Naive thymus-derived CD4-positive, alpha-beta T cell (primary cell): Measurements from ENCODE around the gene NABP1. TPM values are rescaled to one million over a fixed set of nuclear protein-coding genes. Genes with fewer than 3 reads are reported as not detected.

Experiments
- ATAC-seq: fragments of 150-1000 bp; cut with Tn5 transposase; 2 replicates; pipeline ENCODE4 v1.10.0; 2021; ENCODE audit warnings: mild to moderate bottlenecking, moderate library complexity
- CTCF ChIA-PET: fragments of 350-600 bp; sonication (Branson Sonifier 250); formaldehyde crosslinking; loops from one replicate; lab custom pipeline; 2021; ENCODE audit warnings: antibody characterized with exemption; lab: Charles Lee
- POLR2A ChIA-PET: fragments of 350-600 bp; sonication (Branson Sonifier 250); formaldehyde crosslinking; loops from one replicate; lab custom pipeline; 2021; ENCODE audit warnings: antibody characterized with exemption, inconsistent platforms; lab: Charles Lee
- DNase-seq, 9 donors: peaks; one replicate each; pipeline versions ENCODE4 v3.0.0 to v3.0.0-alpha.2; 2020 to 2022; ENCODE audit warnings: mixed read lengths in 1 of 9
- H3K27ac ChIP-seq: one replicate; pipeline ENCODE4 v1.7.0; 2013; ENCODE audit warnings: mild to moderate bottlenecking, low read depth, low read length, moderate library complexity
- H3K27me3 ChIP-seq, 2 donors: one replicate each; pipeline ENCODE4 v1.7.0; 2013; ENCODE audit warnings: low read length in 2 of 2, mild to moderate bottlenecking in 2 of 2, moderate library complexity in 2 of 2; ENCODE audit not compliant: control insufficient read depth in 2 of 2, insufficient read depth in 2 of 2
- H3K36me3 ChIP-seq, 3 experiments: 1 replicate in 2 of 3; 2 replicates in 1 of 3; pipeline ENCODE4 v1.7.0; 2013; ENCODE audit warnings: low read length in 3 of 3, mild to moderate bottlenecking in 3 of 3, moderate library complexity in 1 of 3; ENCODE audit not compliant: insufficient read depth in 3 of 3, control insufficient read depth in 2 of 3
- H3K4me1 ChIP-seq, 2 donors: one replicate each; pipeline ENCODE4 v1.7.0; 2013; ENCODE audit warnings: low read length in 2 of 2, mild to moderate bottlenecking in 2 of 2, moderate library complexity in 1 of 2; ENCODE audit not compliant: control insufficient read depth in 2 of 2, insufficient read depth in 2 of 2
- H3K4me3 ChIP-seq: 2 replicates; pipeline ENCODE4 v1.7.0; 2013; ENCODE audit warnings: mild to moderate bottlenecking, low read length
- H3K9me3 ChIP-seq, 3 experiments: 1 replicate in 2 of 3; 2 replicates in 1 of 3; pipeline ENCODE4 v1.7.0; 2013; ENCODE audit warnings: low read length in 3 of 3; ENCODE audit not compliant: control insufficient read depth in 2 of 3
- H3K27ac Mint-ChIP-seq, 9 donors: one replicate each; pipeline ENCODE4 v1.8.0; 2020 to 2022; ENCODE audit warnings: mixed read lengths in 9 of 9, mild to moderate bottlenecking in 8 of 9, moderate library complexity in 5 of 9, inconsistent platforms in 2 of 9
- H3K27me3 Mint-ChIP-seq, 5 donors: one replicate each; pipeline ENCODE4 v1.8.0; 2021 to 2022; ENCODE audit warnings: mixed read lengths in 5 of 5, mild to moderate bottlenecking in 1 of 5
- H3K36me3 Mint-ChIP-seq, 5 donors: one replicate each; pipeline ENCODE4 v1.8.0; 2020 to 2022; ENCODE audit warnings: mixed read lengths in 5 of 5, mild to moderate bottlenecking in 3 of 5, inconsistent platforms in 1 of 5
- H3K4me1 Mint-ChIP-seq, 7 donors: one replicate each; pipeline ENCODE4 v1.8.0; 2020 to 2022; ENCODE audit warnings: mixed read lengths in 7 of 7, mild to moderate bottlenecking in 3 of 7, inconsistent platforms in 1 of 7
- H3K4me3 Mint-ChIP-seq, 10 donors: one replicate each; pipeline ENCODE4 v1.8.0; 2020 to 2022; ENCODE audit warnings: mild to moderate bottlenecking in 10 of 10, mixed read lengths in 10 of 10, moderate library complexity in 6 of 10, inconsistent platforms in 2 of 10
- H3K9me3 Mint-ChIP-seq, 11 donors: one replicate each; pipeline ENCODE4 v1.8.0; 2020 to 2022; ENCODE audit warnings: mixed read lengths in 11 of 11, mild to moderate bottlenecking in 4 of 11, inconsistent platforms in 1 of 11, moderate library complexity in 1 of 11
- intact Hi-C, 2 donors: fragments of 100-400 bp; cut with micrococcal nuclease; formaldehyde crosslinking; loops; one replicate each; pipeline ENCODE4 v1.15.1; 2023
- polyA plus RNA-seq, 2 donors: library from polyadenylated mRNA; unstranded; fragments of 300-500 nt; fragmentation: Illumina TruSeq; gene quantifications; one replicate each; pipeline ENCODE4 v1.2.3, GENCODE V29; 2021
- total RNA-seq, 6 experiments: library from RNA in 5 of 6; stranded (reverse) in 5 of 6; gene quantifications; 1 replicate in 5 of 6; 2 replicates in 1 of 6; pipeline ENCODE4 v1.2.3 and lab custom pipeline; 2021 to 2026

NABP1 gene, protein sequence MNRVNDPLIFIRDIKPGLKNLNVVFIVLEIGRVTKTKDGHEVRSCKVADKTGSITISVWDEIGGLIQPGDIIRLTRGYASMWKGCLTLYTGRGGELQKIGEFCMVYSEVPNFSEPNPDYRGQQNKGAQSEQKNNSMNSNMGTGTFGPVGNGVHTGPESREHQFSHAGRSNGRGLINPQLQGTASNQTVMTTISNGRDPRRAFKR
- 10 to 100 TPM; 24.5 to 79.5 (median 55.4) TPM for total RNA-seq
- polyA plus RNA-seq: 1 to 10 TPM; 4.2 to 5.6 TPM
- 99.7 reads per million, percentile 84 among the genes with 10 or more reads in this experiment for total RNA-seq (lab: John Stamatoyannopoulos, UW)

DNA sequence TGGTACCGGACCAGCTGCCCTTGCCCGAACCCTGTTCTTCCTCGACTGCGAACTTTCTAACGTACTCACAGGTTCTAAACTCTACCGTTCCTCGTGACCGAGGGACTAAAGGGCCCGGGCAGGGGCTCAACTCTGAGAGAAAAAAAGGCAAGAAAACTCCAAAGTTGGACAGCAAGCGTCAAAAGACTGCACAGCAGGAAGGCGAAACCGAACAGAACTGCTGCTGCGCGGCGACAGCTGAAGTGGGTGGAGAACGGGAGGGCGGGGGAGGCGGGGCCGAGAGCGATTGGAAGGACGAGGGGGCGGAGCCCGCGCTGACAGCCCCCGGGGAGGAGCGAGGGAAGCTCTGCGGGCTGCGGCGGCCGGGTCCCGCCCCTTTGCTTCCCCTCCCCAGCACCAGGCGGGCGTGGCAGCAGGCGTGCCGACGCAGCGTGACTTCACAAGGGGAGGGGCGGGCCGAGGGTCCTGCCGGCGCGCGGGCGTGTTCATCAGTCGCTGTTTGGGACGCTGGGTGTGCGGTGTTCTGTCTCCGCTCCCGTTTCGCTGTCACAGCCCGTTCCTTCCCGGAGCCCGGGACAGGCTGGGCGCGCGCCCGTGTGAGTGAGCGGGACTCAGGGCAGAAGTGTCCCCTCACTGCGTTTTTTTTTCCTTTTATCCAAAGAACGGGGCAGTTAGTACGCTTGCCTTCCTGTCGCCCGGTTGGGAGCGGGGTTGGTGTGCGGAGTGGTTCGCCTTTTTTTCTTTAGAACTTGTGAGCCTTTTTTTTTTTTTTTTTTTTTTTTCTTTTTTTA lies at the start of gene NABP1:
TSS of gene NABP1 (plus strand) at position 491 of the 791 bp plus-strand sequence. CDS start 479 bp downstream, outside the sequence.
- Histone ChIP-seq H3K9me3 (no peaks in the 10 kb centered on the region), H3K27me3 (no peaks in the 10 kb centered on the region), H3K4me1 (peaks cover 49 to 51% of the 10 kb centered on the region in 2 donors), H3K36me3 (peaks cover 8 to 17% (median 8%) of the 10 kb centered on the region in 3 experiments), H3K27ac (peak within 1 kb of the TSS; percentile 92), H3K4me3 (peak within 1 kb of the TSS; percentile 90)
- ATAC-seq (peak; percentile 95), DNase-seq (peak; percentile 98 to 99 (median 98))
- Mint-ChIP-seq H3K9me3 (peaks cover 0 to 7% (median 0%) of the 10 kb centered on the region in 11 donors), H3K36me3 (peaks cover 4 to 28% (median 8%) of the 10 kb centered on the region in 5 donors), H3K4me3 (peak within 1 kb of the TSS; percentile 87 to 99 (median 96)), H3K27ac (peak within 1 kb of the TSS; percentile 97 to 100 (median 99)), H3K4me1 (peaks cover 30 to 74% (median 63%) of the 10 kb centered on the region in 7 donors), H3K27me3 (peaks cover 0 to 2% (median 0%) of the 10 kb centered on the region in 5 donors)
- ChIA-PET POLR2A (interaction anchor here (0.6 to 9.8 kb wide), 30 partner anchors 9 to 1271 kb away, joined by 3 to 173 read pairs (median 5); partner anchors contain the start of genes GLS and STAT4), CTCF (interaction anchor here (0.7 to 1.4 kb wide), 7 partner anchors 47 to 112 kb away, joined by 3 to 6 read pairs (median 3); no protein-coding TSS in a partner anchor)
- intact Hi-C loops: loop anchor here (1.0 to 10.0 kb wide), 17 partner anchors 13 to 2003 kb away; partner anchors contain the start of genes ANKAR (in 1 of the 2), GLS (in 1 of the 2), MFSD6 (in 1 of the 2) and OSGEPL1 (in 1 of the 2)

DNA sequence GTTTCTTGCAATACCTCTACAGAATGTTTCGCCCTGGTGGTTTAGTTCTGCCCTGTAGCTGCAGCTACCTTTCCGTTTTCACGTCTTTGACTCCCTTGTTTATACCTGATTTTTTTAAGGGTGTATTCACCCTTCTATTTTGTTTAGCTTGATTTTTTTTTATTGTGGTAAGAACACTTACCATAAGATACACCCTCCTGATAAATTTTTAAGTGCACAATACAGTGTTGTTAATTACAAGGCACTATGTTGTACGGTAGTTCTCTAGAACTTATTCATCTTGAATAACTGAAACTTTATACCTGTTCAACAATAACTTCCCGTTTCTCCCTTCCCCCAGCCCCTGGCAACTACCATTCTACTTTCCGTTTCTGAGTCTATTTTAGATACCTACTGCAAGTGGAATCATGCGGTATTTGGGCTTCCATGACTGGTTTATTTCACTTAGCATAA lies 48.9 kb upstream of the NABP1 start:
- H3K4me3 ChIP-seq: no peak overlapping the region
- peak overlapping the region; percentile 18 for H3K27ac ChIP-seq
- H3K36me3 Mint-ChIP-seq: peaks cover 0 to 17% (median 3%) of the 10 kb centered on the region in 5 donors
- H3K9me3 Mint-ChIP-seq: peaks cover 0 to 2% (median 0%) of the 10 kb centered on the region in 11 donors
- peak in 5 of 9 donors; percentile 8 to 26 (median 18) for DNase-seq
- intact Hi-C loops: no loop called here
- H3K4me1 Mint-ChIP-seq: peaks cover 20 to 55% (median 44%) of the 10 kb centered on the region in 7 donors
- peaks cover 0 to 2% (median 0%) of the 10 kb centered on the region in 5 donors for H3K27me3 Mint-ChIP-seq
- POLR2A ChIA-PET: interaction anchor here (0.7 to 6.2 kb wide), 4 partner anchors 11 to 72 kb away, joined by 3 to 66 read pairs (median 28); partner anchors contain the start of gene NABP1
- no peaks in the 10 kb centered on the region for H3K36me3 ChIP-seq
- H3K4me1 ChIP-seq: peaks cover 18 to 22% of the 10 kb centered on the region in 2 donors
- H3K27ac Mint-ChIP-seq: peak overlapping the region in 8 of 9 donors; percentile 41 to 79 (median 62)
- no peaks in the 10 kb centered on the region for H3K27me3 ChIP-seq
- no peaks in the 10 kb centered on the region for H3K9me3 ChIP-seq
- CTCF ChIA-PET: interaction anchor here (1.5 to 1.8 kb wide), 3 partner anchors 9 to 57 kb away, joined by 3 to 15 read pairs (median 5); partner anchors contain the start of gene NABP1
- H3K4me3 Mint-ChIP-seq: peak overlapping the region in 9 of 10 donors; percentile 14 to 79 (median 50)
- ATAC-seq: peak; percentile 3

DNA sequence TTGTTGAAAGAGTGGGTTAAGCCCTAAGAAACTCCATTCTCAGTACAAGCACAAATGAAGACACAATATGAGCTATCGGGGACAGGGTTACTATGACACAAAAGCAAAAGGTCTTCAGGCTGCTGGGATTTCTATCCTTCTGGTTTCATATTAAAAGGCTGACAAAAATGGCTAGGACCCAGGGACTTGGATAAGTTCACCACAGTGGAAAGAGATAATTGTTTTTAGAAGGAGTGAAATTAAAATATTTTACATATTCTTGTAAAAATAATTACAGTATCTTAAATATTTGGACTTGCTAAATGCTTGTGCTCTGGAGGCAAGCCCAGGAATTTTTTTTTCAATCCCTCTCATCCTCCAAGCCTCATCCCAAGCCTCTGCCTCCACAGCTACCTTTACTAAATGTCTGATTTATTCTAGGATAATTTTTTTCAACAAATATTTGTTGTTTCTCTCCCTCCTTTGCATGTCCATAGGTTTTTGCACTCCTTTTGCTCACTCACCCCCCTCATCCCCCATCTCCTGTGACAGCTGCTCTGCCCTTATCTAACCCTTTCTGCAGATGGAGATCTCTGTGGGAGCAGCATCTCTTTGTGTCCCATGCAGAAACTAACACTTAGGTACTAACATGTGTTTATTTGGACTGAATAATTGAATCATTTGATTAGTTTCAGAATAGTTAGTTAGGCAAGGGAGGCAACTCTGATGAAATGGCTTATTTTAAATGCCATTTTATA lies 47.8 kb upstream of the NABP1 start:
- Histone ChIP-seq H3K27ac (no peak overlapping the region), H3K4me1 (peaks cover 11% of the 10 kb centered on the region in 2 donors), H3K4me3 (no peak overlapping the region), H3K27me3 (no peaks in the 10 kb centered on the region), H3K36me3 (no peaks in the 10 kb centered on the region), H3K9me3 (no peaks in the 10 kb centered on the region)
- DNase-seq: no peak
- POLR2A ChIA-PET: interaction anchor here (0.8 to 6.2 kb wide), 3 partner anchors 9 to 47 kb away, joined by 4 to 53 read pairs (median 9); partner anchors contain the start of gene NABP1
- ATAC-seq: no peak
- peaks cover 0 to 12% (median 0%) of the 10 kb centered on the region in 5 donors for H3K36me3 Mint-ChIP-seq
- peak overlapping the region in 1 of 10 donors; percentile 13 for H3K4me3 Mint-ChIP-seq
- intact Hi-C loops: no loop called here
- H3K27me3 Mint-ChIP-seq: peaks cover 0 to 2% (median 0%) of the 10 kb centered on the region in 5 donors
- no peaks in the 10 kb centered on the region for H3K9me3 Mint-ChIP-seq
- peak overlapping the region in 1 of 9 donors; percentile 52 for H3K27ac Mint-ChIP-seq
- peaks cover 10 to 46% (median 34%) of the 10 kb centered on the region in 7 donors for H3K4me1 Mint-ChIP-seq
- CTCF ChIA-PET: interaction anchor here (1.0 to 1.8 kb wide), 2 partner anchors 47 to 58 kb away, joined by 3 to 5 read pairs; no protein-coding TSS in a partner anchor

DNA sequence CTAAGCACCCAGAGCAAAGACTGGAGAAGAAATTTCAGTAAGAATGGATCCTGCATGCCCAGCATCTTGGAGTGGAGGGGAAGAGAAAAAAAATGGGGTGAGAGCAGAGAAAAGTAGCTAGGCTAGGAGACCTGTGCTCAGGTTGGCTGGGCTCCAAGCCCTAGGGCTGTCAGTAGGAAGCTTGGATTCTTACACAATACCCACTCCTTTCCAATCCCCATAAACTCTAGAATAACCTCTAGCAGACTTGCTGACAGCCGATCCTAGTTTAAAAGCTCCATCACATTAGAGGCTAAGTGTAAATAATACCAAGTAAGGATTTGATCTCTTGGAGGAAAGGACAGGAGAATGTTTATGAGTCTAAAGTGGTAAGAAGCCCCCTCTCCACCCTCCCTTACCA lies 46.2 kb upstream of the NABP1 start:
- H3K4me1 Mint-ChIP-seq: peaks cover 14 to 54% (median 39%) of the 10 kb centered on the region in 7 donors

DNA sequence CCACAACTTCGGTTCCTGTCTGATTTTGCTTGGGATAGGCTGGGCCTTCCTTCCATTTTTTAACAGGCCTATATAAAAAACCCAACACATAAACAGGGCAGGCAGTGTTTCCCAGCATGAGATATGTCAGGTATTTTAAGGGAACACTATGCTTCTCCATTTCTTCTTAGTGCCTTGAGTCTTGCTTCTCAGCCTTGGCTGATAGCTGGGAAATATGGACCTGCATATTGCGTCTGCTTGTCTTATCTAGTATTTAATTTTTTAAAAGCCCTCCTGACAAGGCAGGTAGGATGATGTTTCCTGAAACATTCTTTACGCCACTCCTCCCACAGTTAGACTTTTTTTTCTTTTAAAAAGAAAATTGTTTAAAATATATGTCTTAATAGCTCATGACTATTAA lies 45.5 kb upstream of the NABP1 start:
- H3K36me3 Mint-ChIP-seq: peaks cover 0 to 8% (median 0%) of the 10 kb centered on the region in 5 donors
- H3K4me3 Mint-ChIP-seq: no peak overlapping the region
- Histone ChIP-seq H3K4me3 (no peak overlapping the region), H3K4me1 (peaks cover 4 to 17% of the 10 kb centered on the region in 2 donors), H3K36me3 (no peaks in the 10 kb centered on the region), H3K27ac (no peak overlapping the region), H3K27me3 (no peaks in the 10 kb centered on the region), H3K9me3 (no peaks in the 10 kb centered on the region)
- intact Hi-C loops: no loop called here
- peaks cover 21 to 57% (median 42%) of the 10 kb centered on the region in 7 donors for H3K4me1 Mint-ChIP-seq
- no peaks in the 10 kb centered on the region for H3K27me3 Mint-ChIP-seq
- DNase-seq (no peak), ATAC-seq (no peak)
- H3K27ac Mint-ChIP-seq: no peak overlapping the region
- ChIA-PET CTCF (no interaction called here), POLR2A (interaction anchor here (1.4 to 1.6 kb wide), 2 partner anchors 44 to 45 kb away, joined by 5 to 6 read pairs; partner anchors contain the start of gene NABP1)
- H3K9me3 Mint-ChIP-seq: no peaks in the 10 kb centered on the region

More for the DNA sequence above, 46.2 kb upstream of the NABP1 start:
- Histone ChIP-seq H3K36me3 (no peaks in the 10 kb centered on the region), H3K9me3 (no peaks in the 10 kb centered on the region), H3K4me3 (no peak overlapping the region), H3K4me1 (peaks cover 0 to 10% of the 10 kb centered on the region in 2 donors), H3K27ac (no peak overlapping the region), H3K27me3 (no peaks in the 10 kb centered on the region)
- DNase-seq: no peak
- intact Hi-C loops: no loop called here
- CTCF ChIA-PET: interaction anchor here (0.6 to 0.7 kb wide), 2 partner anchors 22 to 45 kb away, joined by 3 read pairs; no protein-coding TSS in a partner anchor
- H3K4me3 Mint-ChIP-seq: no peak overlapping the region
- POLR2A ChIA-PET: interaction anchor here (0.7 to 1.6 kb wide), 3 partner anchors 15 to 46 kb away, joined by 3 to 6 read pairs (median 5); partner anchors contain the start of gene NABP1
- peaks cover 0 to 2% (median 0%) of the 10 kb centered on the region in 5 donors for H3K27me3 Mint-ChIP-seq
- no peaks in the 10 kb centered on the region for H3K9me3 Mint-ChIP-seq
- peak overlapping the region in 1 of 9 donors; percentile 80 for H3K27ac Mint-ChIP-seq
- peaks cover 0 to 10% (median 0%) of the 10 kb centered on the region in 5 donors for H3K36me3 Mint-ChIP-seq
- ATAC-seq: no peak
